Astrocyte of the spinal cord (primary cell): ENCODE results near the gene ELMO2.

Experiments used
- DNase-seq: peaks from one replicate; pipeline ENCODE4 v3.0.0; 2011; ENCODE audit warnings: low read depth, low spot score
- H3K4me3 ChIP-seq: 2 replicates; pipeline ENCODE4 v1.5.1; 2011; ENCODE audit warnings: low read depth, mild to moderate bottlenecking, low read length, moderate library complexity
- in situ Hi-C: cut with HindIII; loops from 2 replicates; pipeline ENCODE4 v1.10.0; 2017; ENCODE audit warnings: low sequenced_read_pairs
- TF ChIP-seq, protein P1 (sequence below): IDR thresholded peaks from 2 replicates; pipeline ENCODE4 v1.5.1; 2012; ENCODE audit warnings: low read depth, mild to moderate bottlenecking, low read length, inconsistent platforms

ELMO2 gene

DNA sequence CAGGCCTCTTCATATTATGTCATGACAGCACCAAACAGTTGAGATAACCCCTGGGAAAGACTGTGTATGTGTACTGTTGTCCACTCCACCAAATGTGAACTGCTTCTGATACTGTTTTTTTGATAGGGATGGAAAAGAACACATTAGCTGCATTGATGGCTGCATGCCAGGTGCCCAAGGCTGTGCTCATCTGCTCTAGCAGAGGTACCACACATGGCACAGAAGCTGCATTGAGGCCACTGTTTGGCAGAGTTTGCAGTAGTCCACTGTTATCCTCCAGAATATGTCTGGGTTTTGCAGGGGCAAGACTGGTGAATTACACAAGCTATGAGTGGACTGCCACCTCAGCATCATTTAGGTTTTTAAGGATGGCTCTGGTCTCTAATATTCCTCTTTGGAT lies 28.2 kb upstream of the ELMO2 start:
- in situ Hi-C loops, result no loop called here
- TF ChIP-seq, protein P1, sequence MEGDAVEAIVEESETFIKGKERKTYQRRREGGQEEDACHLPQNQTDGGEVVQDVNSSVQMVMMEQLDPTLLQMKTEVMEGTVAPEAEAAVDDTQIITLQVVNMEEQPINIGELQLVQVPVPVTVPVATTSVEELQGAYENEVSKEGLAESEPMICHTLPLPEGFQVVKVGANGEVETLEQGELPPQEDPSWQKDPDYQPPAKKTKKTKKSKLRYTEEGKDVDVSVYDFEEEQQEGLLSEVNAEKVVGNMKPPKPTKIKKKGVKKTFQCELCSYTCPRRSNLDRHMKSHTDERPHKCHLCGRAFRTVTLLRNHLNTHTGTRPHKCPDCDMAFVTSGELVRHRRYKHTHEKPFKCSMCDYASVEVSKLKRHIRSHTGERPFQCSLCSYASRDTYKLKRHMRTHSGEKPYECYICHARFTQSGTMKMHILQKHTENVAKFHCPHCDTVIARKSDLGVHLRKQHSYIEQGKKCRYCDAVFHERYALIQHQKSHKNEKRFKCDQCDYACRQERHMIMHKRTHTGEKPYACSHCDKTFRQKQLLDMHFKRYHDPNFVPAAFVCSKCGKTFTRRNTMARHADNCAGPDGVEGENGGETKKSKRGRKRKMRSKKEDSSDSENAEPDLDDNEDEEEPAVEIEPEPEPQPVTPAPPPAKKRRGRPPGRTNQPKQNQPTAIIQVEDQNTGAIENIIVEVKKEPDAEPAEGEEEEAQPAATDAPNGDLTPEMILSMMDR, result no peak
- H3K4me3 ChIP-seq, result no peak overlapping the region
- no peak for DNase-seq

DNA sequence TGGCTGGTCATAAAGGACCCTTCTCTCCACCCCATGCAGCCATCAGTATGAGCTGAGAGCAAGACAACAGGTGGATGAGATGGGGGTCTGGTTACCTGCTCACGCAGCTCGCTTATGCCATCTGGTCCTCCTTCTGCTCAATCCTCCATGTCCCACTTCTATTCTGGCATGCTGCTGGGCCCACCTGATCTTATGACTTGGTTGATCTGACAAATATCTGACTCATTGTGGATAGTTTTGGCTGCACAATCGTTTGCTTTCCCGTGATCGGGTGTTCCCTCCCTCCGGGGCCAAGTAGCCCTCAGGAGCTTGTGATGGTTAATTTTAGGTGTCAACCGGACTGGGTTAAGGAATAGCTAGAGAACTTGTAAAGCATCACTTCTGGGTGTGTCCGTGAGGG lies 26.6 kb upstream of the ELMO2 start:
- no peak overlapping the region for H3K4me3 ChIP-seq
- TF ChIP-seq, protein P1, result no peak
- no peak for DNase-seq
- in situ Hi-C loops, result no loop called here

DNA sequence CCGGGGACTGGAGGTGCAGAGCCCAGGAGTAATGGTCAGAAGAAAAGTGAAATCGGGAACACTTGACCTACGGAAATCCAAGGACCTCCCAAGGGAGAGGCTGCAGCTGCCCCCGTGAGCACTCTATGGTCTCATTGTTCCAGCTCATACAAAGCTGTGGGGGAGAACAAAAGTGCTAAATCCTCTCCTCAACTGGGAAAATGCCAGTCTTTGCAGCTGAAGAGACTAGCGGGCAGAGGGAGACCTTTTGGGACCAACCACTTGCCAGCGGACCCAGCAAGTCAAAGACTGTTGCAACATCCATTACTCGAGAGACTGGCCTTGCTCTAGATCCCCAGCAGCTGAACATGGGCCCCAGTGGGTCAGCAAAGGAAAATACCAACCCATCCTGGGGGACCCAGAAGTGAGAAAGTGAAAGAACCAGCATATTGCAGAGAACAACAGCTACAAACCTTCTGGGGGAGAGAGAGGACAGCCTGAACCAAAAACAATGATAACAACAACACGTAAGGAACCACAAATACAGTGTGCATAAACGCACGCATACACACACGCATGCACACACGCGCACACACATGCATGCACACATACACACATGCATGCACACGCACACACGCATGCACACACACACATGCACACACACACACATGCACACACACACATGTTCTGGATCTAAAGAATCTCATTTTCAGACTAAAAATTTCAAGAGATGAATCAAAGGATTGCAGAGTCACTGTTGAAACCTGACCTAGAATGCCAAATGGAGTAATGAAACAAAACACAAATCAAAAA lies 24.7 kb upstream of the ELMO2 start:
- in situ Hi-C loops, result no loop called here
- no peak overlapping the region for H3K4me3 ChIP-seq
- TF ChIP-seq, protein P1, result no peak
- DNase-seq, result no peak

DNA sequence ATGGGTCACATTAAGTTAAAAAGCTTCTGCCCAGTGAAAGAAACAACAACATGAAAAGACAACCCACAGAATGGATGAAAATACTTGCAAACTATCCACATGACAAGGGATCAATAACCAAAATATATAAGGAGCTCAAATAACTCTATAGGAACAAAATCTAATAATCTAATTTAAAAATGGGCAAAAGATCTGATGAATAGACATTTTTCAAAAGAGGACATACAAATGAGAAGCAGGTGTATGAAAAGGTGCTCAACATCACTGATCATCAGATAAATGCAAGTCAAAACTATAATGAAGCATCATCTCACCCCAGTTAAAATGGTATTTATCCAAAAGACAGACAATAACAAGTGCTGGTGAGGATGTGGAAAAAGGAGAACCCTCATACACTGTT lies 21.0 kb upstream of the ELMO2 start:
- no peak overlapping the region for H3K4me3 ChIP-seq
- in situ Hi-C loops, result no loop called here
- TF ChIP-seq, protein P1, result no peak
- DNase-seq, result no peak

DNA sequence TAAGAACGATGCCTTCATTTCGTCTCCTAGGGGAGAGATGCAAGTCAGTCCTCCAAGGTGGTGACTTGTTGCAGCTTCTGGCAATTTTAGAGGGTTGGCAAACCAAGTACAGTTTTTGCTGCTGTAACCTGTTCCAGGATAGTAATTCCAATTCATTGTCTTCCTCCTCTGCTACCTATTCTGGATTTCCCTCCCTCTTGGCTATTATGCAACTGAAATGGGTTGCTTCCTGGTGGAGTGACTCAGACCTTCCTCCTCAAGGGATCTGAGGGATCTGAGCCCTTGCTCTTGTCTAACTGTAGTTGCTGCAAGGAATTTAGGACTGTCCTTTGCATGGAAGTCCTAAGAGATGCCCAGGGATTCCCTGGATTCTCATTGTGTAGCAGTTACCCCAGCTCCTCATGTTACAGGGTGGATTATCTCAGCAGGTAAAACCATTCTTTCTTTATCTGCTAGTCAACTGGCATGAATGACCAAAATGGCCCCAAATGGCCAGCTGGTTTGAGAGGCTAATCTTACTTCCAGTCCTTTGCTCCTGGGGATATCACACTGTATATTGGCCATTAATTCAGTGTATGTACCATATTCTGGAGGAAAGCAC lies 17.6 kb upstream of the ELMO2 start:
- no peak overlapping the region for H3K4me3 ChIP-seq
- DNase-seq, result no peak
- in situ Hi-C loops, result no loop called here
- TF ChIP-seq, protein P1, result no peak

DNA sequence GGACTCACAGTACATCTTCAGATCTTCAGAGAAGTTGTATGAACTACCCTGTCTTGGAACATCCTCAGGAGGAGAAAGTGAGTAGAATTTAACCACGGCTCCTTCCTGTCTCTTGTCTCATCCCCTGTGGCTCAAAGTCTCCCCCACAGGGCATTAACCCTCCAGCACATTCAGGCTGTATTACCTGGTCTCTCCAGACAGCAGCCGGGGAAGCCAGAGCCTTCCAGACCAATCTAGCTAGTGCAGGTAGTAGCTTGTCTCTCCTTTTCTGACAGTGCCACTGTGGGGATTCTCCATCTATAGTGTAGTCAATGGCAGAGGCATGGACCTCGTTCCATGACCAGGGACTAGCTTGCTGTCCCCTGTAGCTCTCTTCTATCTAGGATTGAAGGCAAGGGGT lies 16.9 kb upstream of the ELMO2 start:
- H3K4me3 ChIP-seq, result no peak overlapping the region
- TF ChIP-seq, protein P1, result no peak
- DNase-seq, result no peak
- in situ Hi-C loops, result no loop called here
